ENCODE measurements around the gene GAB2. TPM values are rescaled to one million over a fixed set of nuclear protein-coding genes. Genes with fewer than 3 reads are reported as not detected.
"Not testable (repeated sequence)": the region's sequence is repeated elsewhere in the genome, so short reads cannot be mapped to it uniquely, and the experiment has no call there.

GAB2 gene
- total RNA-seq, 4 donors from 2014 or later, result 8.1 to 18.1 (median 13.4) TPM

DNA sequence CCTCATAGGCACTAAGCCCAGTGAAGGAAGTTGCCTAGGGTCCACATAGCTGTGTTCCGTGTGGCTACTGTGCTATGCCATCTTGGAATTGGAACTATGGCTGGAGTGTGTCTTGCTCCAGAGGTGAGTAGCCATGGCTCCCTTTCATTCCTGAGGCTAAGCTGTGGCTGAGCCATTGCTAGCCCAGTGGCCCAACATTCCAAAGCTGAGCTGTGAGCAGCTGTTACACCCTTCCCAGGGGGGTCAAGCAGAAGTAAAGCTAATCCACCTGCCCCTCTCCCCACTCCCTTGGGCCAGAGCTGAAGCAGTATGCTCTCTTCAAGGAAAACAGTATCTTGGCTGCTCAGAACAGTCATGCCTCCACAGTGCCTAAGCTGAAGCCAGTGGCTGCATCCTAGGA is 177.8 kb downstream of the GAB2 start:
- Histone ChIP-seq H3K4me3 (replicated peaks in 1 of 3) (no peak overlapping the region), H3K27ac (no peak overlapping the region), H3K27me3 (no peaks in the 10 kb centered on the region), H3K36me3 (no peaks in the 10 kb centered on the region), H3K4me1 (no peaks in the 10 kb centered on the region), H3K9me3 (no peaks in the 10 kb centered on the region)
- DNase-seq, result no peak
- no peak for TF ChIP-seq POLR2A (IDR thresholded peaks at IDR 0.05)
- TF ChIP-seq, protein P1, sequence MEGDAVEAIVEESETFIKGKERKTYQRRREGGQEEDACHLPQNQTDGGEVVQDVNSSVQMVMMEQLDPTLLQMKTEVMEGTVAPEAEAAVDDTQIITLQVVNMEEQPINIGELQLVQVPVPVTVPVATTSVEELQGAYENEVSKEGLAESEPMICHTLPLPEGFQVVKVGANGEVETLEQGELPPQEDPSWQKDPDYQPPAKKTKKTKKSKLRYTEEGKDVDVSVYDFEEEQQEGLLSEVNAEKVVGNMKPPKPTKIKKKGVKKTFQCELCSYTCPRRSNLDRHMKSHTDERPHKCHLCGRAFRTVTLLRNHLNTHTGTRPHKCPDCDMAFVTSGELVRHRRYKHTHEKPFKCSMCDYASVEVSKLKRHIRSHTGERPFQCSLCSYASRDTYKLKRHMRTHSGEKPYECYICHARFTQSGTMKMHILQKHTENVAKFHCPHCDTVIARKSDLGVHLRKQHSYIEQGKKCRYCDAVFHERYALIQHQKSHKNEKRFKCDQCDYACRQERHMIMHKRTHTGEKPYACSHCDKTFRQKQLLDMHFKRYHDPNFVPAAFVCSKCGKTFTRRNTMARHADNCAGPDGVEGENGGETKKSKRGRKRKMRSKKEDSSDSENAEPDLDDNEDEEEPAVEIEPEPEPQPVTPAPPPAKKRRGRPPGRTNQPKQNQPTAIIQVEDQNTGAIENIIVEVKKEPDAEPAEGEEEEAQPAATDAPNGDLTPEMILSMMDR (IDR thresholded peaks at IDR 0.05), result no peak
- intact Hi-C loops (cut with DNase I), result no loop called here
- WGBS, 2 donors, result 100% methylated on average over 1 of the region's 1 CpG; no CpG with 5 or more reads in 1 of the 2 donors

GRCh38 chr11:78237293-78238046 is 180.2 kb downstream of the GAB2 start:
- TF ChIP-seq, protein P1 (IDR thresholded peaks at IDR 0.05), result no peak
- TF ChIP-seq POLR2A (IDR thresholded peaks at IDR 0.05), result no peak
- no peaks in the 10 kb centered on the region for H3K27me3 ChIP-seq
- no peak for DNase-seq
- no peaks in the 10 kb centered on the region for H3K36me3 ChIP-seq
- H3K27ac ChIP-seq, result no peak overlapping the region
- no peaks in the 10 kb centered on the region for H3K9me3 ChIP-seq
- intact Hi-C loops (cut with DNase I), result no loop called here
- H3K4me3 ChIP-seq (replicated peaks in 1 of 3), result no peak overlapping the region
- no peaks in the 10 kb centered on the region for H3K4me1 ChIP-seq

GRCh38 chr11:78234006-78234405 is 183.6 kb downstream of the GAB2 start:
- H3K27ac ChIP-seq, result no peak overlapping the region
- DNase-seq, result no peak
- 81 to 92% methylated on average over 5 of the region's 5 CpGs for WGBS, 2 donors

GRCh38 chr11:78233046-78233445 is 184.6 kb downstream of the GAB2 start:
- H3K27ac ChIP-seq; H3K4me1 ChIP-seq; H3K9me3 ChIP-seq; H3K36me3 ChIP-seq; H3K4me3 ChIP-seq (replicated peaks in 1 of 3); DNase-seq; intact Hi-C loops (cut with DNase I); H3K27me3 ChIP-seq: not testable (repeated sequence)
- 94 to 96% methylated on average over 6 of the region's 6 CpGs for whole genome bisulfite sequencing, 2 donors

More at GRCh38 chr11:78234006-78234405, 183.6 kb downstream of the GAB2 start:
- no peak overlapping the region for H3K4me3 ChIP-seq (replicated peaks in 1 of 3)
- intact Hi-C loops (cut with DNase I), result no loop called here
- TF ChIP-seq POLR2A (IDR thresholded peaks at IDR 0.05), result no peak
- TF ChIP-seq, protein P1 (IDR thresholded peaks at IDR 0.05), result no peak
- H3K9me3 ChIP-seq, result no peaks in the 10 kb centered on the region
- H3K27me3 ChIP-seq, result no peaks in the 10 kb centered on the region
- no peaks in the 10 kb centered on the region for H3K36me3 ChIP-seq
- H3K4me1 ChIP-seq, result no peaks in the 10 kb centered on the region

DNA sequence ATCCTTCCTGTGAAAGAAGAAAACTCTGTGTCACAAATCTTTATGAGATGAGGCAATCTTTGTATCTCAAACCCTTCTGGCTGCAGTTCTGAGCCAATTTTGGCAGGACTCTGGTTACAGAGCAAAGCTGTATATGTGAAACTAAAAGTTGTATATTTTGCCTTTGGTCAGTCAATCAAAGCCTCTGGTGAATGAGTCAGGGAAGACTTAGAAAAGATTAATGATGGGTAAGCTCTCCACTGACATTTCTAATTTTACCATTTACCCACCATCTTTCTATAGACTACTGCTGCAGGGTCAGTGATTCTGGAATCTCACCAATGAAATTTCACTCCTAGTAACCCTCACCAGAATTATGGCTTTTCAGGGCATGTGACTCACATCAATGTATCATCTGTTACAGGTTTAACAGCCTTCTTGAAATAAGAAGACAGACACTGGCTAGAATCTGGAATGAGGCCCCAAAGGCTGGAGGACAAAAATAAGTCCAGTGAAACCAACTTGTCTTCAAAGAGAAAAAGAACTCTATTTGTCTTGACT is 185.6 kb downstream of the GAB2 start:
- Histone ChIP-seq H3K36me3 (no peaks in the 10 kb centered on the region), H3K27me3 (no peaks in the 10 kb centered on the region), H3K4me1 (peaks cover 0 to 10% of the 10 kb centered on the region in 2 donors), H3K27ac (no peak overlapping the region), H3K9me3 (no peaks in the 10 kb centered on the region), H3K4me3 (replicated peaks in 1 of 3) (no peak overlapping the region)
- DNase-seq, result no peak
- intact Hi-C loops (cut with DNase I), result no loop called here
- TF ChIP-seq, protein P1 (IDR thresholded peaks at IDR 0.05), result no peak
- no peak for TF ChIP-seq POLR2A (IDR thresholded peaks at IDR 0.05)

Measured in thyroid gland (tissue), 4 donors.